COLO829 (cell line): ENCODE measurements around the gene KCNB1.
"Not testable (repeated sequence)": the region's sequence is repeated elsewhere in the genome, so short reads cannot be mapped to it uniquely, and the experiment has no call there.

ENCODE experiments used
- DNase-seq: peaks from one replicate; pipeline ENCODE4 v3.0.0; 2012; ENCODE audit warnings: low spot score

KCNB1 gene

GRCh38 chr20:49433333-49433732 lies 49.1 kb downstream of the KCNB1 start:
- no peak for DNase-seq

- no peak for DNase-seq
Measured at GRCh38 chr20:49432550-49432949, 49.9 kb downstream of the KCNB1 start.

DNA sequence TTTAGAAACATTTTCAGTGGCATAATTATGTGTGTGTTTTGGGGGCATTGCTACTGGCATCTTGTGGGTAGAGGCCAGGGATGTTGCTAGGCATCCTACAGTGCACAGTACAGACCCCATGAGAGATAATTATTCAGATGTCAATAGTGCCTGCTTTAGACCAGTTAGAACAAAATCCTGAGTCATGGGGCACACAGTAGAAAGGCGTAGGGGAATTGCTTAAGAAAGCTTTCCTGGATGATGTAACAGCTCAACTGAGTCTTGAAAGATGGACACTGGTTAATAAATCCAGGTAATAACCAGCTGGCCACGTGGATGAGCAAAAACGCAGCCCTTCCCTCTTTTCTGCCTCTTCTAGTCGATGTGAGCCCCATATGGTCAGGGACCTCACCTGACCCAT lies 51.1 kb downstream of the KCNB1 start:
- no peak for DNase-seq

- no peak for DNase-seq
Measured at GRCh38 chr20:49430320-49430719, 52.1 kb downstream of the KCNB1 start.

- DNase-seq = no peak
Measured at GRCh38 chr20:49427751-49428518, 54.5 kb downstream of the KCNB1 start.

- no peak for DNase-seq
Measured at GRCh38 chr20:49426873-49427272, 55.6 kb downstream of the KCNB1 start.

- no peak for DNase-seq
Measured at GRCh38 chr20:49426395-49426794, 56.1 kb downstream of the KCNB1 start.

DNA sequence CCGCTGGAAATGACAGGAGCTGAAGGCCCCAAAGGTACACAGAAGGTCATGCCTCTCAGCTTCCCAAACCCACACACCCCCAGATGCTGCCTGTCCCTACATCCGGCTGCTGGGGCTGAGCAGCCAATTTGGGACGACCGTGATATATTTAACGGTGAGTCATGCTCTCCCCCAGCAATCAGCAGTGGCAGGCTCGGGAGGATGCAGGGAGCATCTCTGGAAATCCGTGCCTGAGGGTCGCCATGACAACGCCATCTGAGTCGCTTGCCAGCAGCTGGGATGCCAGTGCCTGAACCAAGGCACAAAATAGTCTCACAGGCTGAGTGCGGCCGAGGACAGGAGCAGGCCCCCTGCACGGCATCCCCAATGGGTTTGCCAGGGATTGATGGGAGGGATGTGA lies 57.9 kb downstream of the KCNB1 start:
- DNase-seq = no peak

DNA sequence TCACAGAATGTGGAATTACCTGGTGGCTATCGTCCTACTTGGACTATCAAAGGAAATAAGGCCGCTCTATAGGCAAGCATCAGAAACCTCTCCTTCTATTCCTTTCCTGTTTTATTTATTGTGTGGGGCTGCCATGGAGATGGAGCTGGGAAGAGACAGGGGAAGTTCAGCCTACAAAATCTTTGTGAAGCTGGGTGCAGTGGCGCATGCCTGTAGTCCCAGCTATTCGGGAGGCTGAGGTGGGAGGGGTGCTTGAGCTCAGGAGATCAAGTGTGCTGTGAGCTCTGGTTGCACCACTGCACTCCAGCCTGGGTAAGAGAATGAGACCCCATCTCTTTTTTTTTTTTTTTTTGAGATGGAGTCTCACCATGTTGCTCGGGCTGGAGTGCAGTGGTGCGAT lies 60.3 kb downstream of the KCNB1 start:
- DNase-seq = no peak

DNA sequence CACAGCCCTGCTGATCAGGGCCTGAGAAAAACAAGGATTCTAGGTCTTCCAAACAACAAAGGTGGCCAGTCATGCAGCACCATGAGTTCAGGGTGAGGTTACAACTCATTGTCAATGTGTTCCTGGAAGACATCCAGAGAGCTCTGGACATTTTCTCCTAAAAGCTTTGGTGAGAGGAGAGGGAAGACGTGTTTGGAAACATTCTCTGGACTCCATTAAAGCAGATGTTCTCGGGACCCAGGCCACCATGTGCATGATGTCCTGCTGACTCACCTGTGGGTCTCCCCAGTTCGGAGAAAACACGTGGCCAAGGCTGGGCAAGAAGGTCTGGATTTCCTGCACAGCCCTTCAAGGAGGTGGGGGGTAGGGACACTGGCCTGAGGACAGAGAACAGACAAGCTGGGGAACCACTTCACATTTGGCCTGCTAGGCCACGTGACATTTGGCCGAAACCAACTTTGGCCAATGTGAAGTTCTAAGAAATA lies 61.6 kb downstream of the KCNB1 start:
- DNase-seq = no peak

GRCh38 chr20:49420292-49420691 lies 62.2 kb downstream of the KCNB1 start:
- DNase-seq = no peak

- DNase-seq = no peak
Measured at GRCh38 chr20:49419785-49420184, 62.7 kb downstream of the KCNB1 start.

DNA sequence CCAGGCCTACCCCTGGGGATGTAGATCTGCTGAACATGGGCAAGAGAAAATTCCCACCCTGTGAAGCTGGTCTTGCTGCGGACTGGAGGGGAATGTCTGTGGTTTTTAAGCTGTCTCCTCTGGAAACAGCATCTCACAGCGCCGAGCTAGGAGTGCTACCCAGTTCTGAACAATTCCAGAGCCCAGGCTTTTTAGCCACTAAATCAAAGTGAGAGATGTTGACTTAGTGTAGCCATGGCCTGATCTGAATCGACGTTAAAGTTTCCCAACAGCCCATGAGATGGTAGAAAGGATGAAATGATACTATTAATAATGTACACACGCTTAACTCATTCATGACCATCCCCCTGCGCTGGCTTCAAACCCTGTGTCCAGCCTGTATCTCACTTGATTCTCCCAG lies 63.7 kb downstream of the KCNB1 start:
- DNase-seq = no peak

GRCh38 chr20:49417843-49418555 lies 64.5 kb downstream of the KCNB1 start:
- no peak for DNase-seq

DNA sequence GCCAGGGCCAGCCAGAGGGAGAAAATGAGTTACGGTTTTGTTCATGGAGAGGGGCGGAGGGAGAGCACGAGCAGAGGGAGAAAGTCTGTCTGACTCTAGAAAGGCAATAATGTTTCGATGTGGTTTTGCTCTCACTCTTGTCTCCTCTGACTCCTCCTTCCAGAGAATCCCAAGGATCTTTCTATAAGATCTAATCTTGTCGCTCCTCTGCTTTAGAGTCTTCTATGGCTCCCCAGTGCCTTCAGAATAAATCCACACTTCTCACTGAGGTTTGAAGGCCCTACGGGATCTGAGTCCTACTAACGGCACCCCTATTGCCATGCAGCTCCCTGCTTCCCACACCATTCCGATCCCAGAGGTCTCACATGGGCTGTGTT lies 66.8 kb downstream of the KCNB1 start:
- no peak for DNase-seq

DNA sequence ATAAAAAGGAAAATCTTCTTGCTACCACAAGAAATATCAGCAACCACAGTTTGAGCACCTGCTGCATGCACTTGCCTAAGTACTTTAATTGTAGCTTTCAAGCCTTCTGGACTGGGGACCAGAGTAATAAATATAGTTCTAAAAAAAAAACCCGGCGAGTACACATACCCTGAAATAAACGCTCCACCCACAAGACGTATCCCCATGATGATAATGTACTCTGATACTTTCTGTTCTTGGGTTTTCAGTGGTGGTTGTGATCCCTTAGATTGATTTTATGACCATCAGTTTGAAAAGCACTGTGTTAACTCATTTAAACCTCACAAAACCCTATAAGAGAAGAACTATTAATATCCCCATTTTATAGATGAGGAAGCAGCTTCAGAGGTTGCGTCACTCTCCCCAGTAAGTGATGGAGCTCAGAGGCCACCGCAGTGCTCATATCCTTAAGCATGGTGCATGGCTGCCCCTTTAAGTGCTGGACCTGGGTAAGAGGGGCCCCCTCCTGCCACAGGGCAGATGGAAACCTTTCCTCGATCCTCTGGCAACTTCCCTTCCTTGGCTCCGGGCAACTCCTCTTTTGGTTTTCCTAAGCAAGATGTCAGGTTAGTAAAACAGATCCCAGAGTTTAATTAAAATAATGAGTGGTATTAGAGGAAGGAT lies 67.3 kb downstream of the KCNB1 start:
- no peak for DNase-seq

GRCh38 chr20:49413677-49414076 lies 68.8 kb downstream of the KCNB1 start:
- no peak for DNase-seq

- DNase-seq = no peak
Measured at GRCh38 chr20:49412953-49413352, 69.5 kb downstream of the KCNB1 start.

- no peak for DNase-seq
Measured at GRCh38 chr20:49412254-49412653, 70.2 kb downstream of the KCNB1 start.

GRCh38 chr20:49411221-49411925 lies 71.1 kb downstream of the KCNB1 start:
- no peak for DNase-seq

DNA sequence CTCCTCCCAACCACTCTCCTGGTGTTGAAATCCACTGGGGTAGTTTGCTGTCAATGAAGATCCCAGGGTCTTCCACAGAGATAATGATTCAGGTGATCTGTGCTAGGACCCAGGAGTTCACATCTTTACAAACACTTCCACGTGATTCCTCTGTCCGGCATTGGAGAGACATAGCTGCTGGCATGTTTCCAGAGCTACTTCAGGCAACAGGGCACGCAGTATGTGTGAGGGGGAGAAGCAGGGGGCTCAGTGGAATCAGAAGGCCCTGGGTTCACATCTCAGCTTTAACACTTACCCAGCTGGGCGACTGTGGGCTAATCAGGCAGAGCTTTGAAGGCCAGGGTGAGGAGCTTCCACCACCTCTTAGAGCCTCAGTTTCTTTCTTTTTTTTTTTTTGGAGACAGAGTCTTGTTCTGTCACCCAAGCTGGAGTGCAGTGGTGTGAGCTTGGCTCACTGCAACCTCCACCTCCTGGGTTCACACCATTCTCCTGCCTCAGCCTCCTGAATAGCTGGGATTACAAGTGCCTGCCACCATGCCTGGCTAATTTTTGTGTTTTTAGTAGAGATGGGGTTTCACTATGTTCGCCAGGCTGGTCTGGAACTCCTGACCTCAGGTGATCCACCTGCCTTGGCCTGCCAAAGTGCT lies 72.4 kb downstream of the KCNB1 start:
- not testable (repeated sequence) for DNase-seq
